ENCODE measurements around the gene C11orf24. TPM values are rescaled to one million over a fixed set of nuclear protein-coding genes. Genes with fewer than 3 reads are reported as not detected.

The C11orf24 gene
- total and polyA plus RNA-seq, 9 of the 15 experiments (the other 6 are each of a cell fraction or from before 2014, with no cell fraction given) = 2.0 to 65.2 (median 32.5) TPM

DNA sequence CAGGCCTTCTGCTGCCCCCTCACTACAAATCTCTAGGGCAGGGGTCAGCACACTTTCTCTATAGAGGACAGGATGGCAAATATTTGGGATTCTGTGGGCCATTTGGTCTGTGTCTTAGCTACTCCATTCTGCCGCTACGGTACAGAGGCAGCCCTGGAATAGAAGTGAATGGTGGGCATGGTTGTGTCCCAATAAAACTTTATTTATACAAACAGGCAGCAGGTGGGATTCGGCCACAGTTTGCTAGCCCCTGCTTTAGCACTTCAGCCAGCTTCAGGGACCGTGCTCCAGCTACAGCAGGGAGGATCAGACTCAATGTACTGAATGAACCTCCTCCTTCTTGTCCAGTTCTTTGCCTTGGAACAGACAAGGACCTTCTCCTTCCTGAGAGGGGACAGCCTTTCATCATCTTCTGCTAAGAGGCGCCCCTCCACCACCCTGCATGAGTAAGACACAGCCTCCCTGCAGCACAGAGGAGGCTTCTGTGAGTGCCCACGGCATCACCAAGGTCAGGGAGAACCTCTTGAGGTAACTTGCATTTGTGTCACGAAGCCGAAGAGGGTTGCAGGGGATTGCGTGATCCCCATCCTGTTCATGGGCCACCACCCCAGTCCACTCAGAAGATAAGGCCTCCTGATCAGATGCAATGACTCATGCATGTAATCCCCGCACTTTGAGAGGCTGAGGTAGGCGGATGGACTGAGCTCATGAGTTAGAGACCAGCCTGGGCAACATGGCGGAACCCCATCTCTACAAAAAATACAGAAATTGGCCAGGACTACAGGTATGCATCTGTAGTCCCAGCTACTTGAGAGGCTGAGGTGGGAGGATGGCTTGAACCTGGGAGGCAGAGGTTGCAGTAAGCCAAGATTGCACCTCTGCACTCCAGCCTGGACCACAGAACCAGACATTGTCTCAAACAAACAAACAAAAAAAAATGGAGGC is 4.6 kb downstream of the C11orf24 start (continued):
- TF ChIP-seq HIVEP1 (CRISPR knock-in tag; IDR thresholded peaks at IDR 0.05) = peak; percentile 59; the same call in 1 of the 2 replicates
- 0 out of 2 replicates have a peak, but pooled peaks have one; percentile 36 for TF ChIP-seq ZKSCAN3 (CRISPR knock-in tag; IDR thresholded peaks at IDR 0.05)
- TF ChIP-seq SMARCC2 (IDR thresholded peaks at IDR 0.05; ENCODE audit: low read depth) = peak; percentile 64; the same call in 1 of the 2 replicates
- peak; percentile 90 for TF ChIP-seq ZNF766 (CRISPR knock-in tag; conservative IDR thresholded peaks at IDR 0.05)
- TF ChIP-seq, protein P1, sequence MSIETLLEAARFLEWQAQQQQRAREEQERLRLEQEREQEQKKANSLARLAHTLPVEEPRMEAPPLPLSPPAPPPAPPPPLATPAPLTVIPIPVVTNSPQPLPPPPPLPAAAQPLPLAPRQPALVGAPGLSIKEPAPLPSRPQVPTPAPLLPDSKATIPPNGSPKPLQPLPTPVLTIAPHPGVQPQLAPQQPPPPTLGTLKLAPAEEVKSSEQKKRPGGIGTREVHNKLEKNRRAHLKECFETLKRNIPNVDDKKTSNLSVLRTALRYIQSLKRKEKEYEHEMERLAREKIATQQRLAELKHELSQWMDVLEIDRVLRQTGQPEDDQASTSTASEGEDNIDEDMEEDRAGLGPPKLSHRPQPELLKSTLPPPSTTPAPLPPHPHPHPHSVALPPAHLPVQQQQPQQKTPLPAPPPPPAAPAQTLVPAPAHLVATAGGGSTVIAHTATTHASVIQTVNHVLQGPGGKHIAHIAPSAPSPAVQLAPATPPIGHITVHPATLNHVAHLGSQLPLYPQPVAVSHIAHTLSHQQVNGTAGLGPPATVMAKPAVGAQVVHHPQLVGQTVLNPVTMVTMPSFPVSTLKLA (conservative IDR thresholded peaks at IDR 0.05) = peak in 1 of 2 experiments; percentile 30; a peak in 1 of 4 replicates
- TF ChIP-seq CCAR2 (IDR thresholded peaks at IDR 0.05; ENCODE audit: low read depth, low read length) = no peak
- TF ChIP-seq ZNF175 (CRISPR knock-in tag; IDR thresholded peaks at IDR 0.05; ENCODE audit: low read depth) = peak; percentile 99
- peak; percentile 91 for TF ChIP-seq DPF2 (IDR thresholded peaks at IDR 0.05)
- TF ChIP-seq, protein P2, sequence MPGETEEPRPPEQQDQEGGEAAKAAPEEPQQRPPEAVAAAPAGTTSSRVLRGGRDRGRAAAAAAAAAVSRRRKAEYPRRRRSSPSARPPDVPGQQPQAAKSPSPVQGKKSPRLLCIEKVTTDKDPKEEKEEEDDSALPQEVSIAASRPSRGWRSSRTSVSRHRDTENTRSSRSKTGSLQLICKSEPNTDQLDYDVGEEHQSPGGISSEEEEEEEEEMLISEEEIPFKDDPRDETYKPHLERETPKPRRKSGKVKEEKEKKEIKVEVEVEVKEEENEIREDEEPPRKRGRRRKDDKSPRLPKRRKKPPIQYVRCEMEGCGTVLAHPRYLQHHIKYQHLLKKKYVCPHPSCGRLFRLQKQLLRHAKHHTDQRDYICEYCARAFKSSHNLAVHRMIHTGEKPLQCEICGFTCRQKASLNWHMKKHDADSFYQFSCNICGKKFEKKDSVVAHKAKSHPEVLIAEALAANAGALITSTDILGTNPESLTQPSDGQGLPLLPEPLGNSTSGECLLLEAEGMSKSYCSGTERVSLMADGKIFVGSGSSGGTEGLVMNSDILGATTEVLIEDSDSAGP (CRISPR knock-in tag; IDR thresholded peaks at IDR 0.05) = peak; percentile 59; the same call in 1 of the 2 replicates
- TF ChIP-seq MAZ (CRISPR knock-in tag; conservative IDR thresholded peaks at IDR 0.05 in 1 of 2, IDR thresholded peaks at IDR 0.05 in 1 of 2) = peak in 1 of 2 experiments; percentile 40; a peak in 2 of 4 replicates
- TF ChIP-seq ATF7 (IDR thresholded peaks at IDR 0.05) = peak; percentile 97
- TF ChIP-seq ZEB2 (IDR thresholded peaks at IDR 0.05) = peak; percentile 78; the same call in 1 of the 2 replicates
- peak; percentile 79 for TF ChIP-seq SMARCE1 (IDR thresholded peaks at IDR 0.05)
- TF ChIP-seq OTX1 (CRISPR knock-in tag; IDR thresholded peaks at IDR 0.05) = peak; percentile 48; the same call in 1 of the 2 replicates
- TF ChIP-seq TOE1 (IDR thresholded peaks at IDR 0.05; ENCODE audit: borderline replicate concordance) = peak; percentile 61; the same call in 1 of the 2 replicates
- TF ChIP-seq TOE1 (CRISPR knock-in tag; IDR thresholded peaks at IDR 0.05; ENCODE audit: borderline replicate concordance, low read depth) = no peak
- TF ChIP-seq, protein P3, sequence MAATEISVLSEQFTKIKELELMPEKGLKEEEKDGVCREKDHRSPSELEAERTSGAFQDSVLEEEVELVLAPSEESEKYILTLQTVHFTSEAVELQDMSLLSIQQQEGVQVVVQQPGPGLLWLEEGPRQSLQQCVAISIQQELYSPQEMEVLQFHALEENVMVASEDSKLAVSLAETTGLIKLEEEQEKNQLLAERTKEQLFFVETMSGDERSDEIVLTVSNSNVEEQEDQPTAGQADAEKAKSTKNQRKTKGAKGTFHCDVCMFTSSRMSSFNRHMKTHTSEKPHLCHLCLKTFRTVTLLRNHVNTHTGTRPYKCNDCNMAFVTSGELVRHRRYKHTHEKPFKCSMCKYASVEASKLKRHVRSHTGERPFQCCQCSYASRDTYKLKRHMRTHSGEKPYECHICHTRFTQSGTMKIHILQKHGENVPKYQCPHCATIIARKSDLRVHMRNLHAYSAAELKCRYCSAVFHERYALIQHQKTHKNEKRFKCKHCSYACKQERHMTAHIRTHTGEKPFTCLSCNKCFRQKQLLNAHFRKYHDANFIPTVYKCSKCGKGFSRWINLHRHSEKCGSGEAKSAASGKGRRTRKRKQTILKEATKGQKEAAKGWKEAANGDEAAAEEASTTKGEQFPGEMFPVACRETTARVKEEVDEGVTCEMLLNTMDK (IDR thresholded peaks at IDR 0.05; ENCODE audit: borderline replicate concordance, insufficient read depth, low read depth, low read length, poor library complexity, severe bottlenecking) = no peak
- TF ChIP-seq HDAC2 (IDR thresholded peaks at IDR 0.05) = peak; percentile 69; the same call in 1 of the 2 replicates
- TF ChIP-seq CXXC5 (CRISPR knock-in tag; IDR thresholded peaks at IDR 0.05) = peak; percentile 91
- peak; percentile 89 for TF ChIP-seq MYC (IDR thresholded peaks at IDR 0.05; ENCODE audit: low read depth, low read length)
- 0 out of 2 replicates have a peak, but pooled peaks have one; percentile 21 for TF ChIP-seq MYC (CRISPR knock-in tag; IDR thresholded peaks at IDR 0.05; ENCODE audit: borderline replicate concordance, low read depth)
- TF ChIP-seq TCF3 (CRISPR knock-in tag; IDR thresholded peaks at IDR 0.05) = peak; percentile 37; the same call in 1 of the 2 replicates
